Mucosa of rectum (tissue), 2 donors: ENCODE results near the gene OR2V1.
A peak's percentile ranks its signal among the peaks of the same experiment; 100 is the strongest.
"Not testable (repeated sequence)": the region's sequence is repeated elsewhere in the genome, so short reads cannot be mapped to it uniquely, and the experiment has no call there.

Experiments used
- H3K27ac ChIP-seq, 2 donors: one replicate each; pipeline ENCODE4 v1.7.0; 2013; ENCODE audit warnings: inconsistent platforms in 2 of 2, low read depth in 2 of 2, low read length in 2 of 2
- H3K27me3 ChIP-seq, 2 donors: one replicate each; pipeline ENCODE4 v1.7.0; 2013; ENCODE audit warnings: low read length in 2 of 2; ENCODE audit not compliant: control insufficient read depth in 2 of 2, insufficient read depth in 2 of 2
- H3K36me3 ChIP-seq, 2 donors: one replicate each; pipeline ENCODE4 v1.7.0; 2013; ENCODE audit warnings: low read length in 2 of 2; ENCODE audit not compliant: control insufficient read depth in 2 of 2, insufficient read depth in 2 of 2
- H3K4me1 ChIP-seq, 2 donors: one replicate each; pipeline ENCODE4 v1.7.0; 2013; ENCODE audit warnings: low read length in 2 of 2, mild to moderate bottlenecking in 1 of 2; ENCODE audit not compliant: control insufficient read depth in 2 of 2, insufficient read depth in 2 of 2
- H3K4me3 ChIP-seq, 2 donors: one replicate each; pipeline ENCODE4 v1.7.0; 2013; ENCODE audit warnings: low read length in 2 of 2
- H3K9ac ChIP-seq, 2 donors: one replicate each; pipeline ENCODE4 v1.7.0; 2013; ENCODE audit warnings: low read length in 2 of 2, low read depth in 1 of 2, mild to moderate bottlenecking in 1 of 2
- H3K9me3 ChIP-seq, 2 donors: one replicate each; pipeline ENCODE4 v1.7.0; 2013; ENCODE audit warnings: low read length in 2 of 2; ENCODE audit not compliant: control insufficient read depth in 2 of 2
- donor health status: healthy.
- donor health status: Normal muscosa, but diverticular disease.

Gene OR2V1, protein sequence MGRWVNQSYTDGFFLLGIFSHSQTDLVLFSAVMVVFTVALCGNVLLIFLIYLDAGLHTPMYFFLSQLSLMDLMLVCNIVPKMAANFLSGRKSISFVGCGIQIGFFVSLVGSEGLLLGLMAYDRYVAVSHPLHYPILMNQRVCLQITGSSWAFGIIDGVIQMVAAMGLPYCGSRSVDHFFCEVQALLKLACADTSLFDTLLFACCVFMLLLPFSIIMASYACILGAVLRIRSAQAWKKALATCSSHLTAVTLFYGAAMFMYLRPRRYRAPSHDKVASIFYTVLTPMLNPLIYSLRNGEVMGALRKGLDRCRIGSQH

DNA sequence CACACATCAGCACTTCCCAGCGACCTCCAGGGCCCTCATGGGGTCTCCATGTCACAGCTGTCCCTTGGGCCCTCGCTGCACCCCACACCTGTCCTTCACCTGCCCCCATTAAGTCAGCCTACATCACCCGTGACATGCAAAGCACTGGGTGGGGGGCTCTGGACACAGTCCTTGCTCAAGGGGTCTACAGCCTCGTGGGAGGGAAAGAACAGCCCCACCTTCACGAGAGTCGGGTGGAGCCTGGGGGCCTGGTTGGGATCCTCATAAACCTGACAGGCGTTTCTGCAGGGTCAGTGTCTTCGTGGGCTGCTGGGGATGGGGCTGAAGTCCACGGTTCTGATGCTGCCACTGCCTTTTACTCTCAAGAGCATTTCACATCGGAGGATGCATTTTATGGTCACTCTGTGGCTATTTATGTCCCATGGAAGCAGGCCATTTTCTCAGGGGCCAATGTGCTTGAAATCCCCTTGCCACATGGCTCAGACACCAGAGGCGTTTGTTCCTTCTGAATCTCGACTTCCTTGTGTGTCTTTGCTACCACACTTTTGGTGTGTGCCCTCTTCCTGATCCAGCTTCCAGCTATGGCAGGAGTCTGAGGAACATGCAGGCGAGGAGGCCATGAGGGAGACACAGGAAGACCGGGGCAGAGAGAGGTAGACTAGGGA lies at the start of gene OR2V1:
OR2V1 (minus strand) TSS at position 338 of the 665 bp plus-strand sequence. CDS start 5,865 bp downstream, outside the sequence.
- no peaks in the 10 kb centered on the region for H3K36me3 ChIP-seq
- H3K9me3 ChIP-seq, result no peaks in the 10 kb centered on the region
- no peaks in the 10 kb centered on the region for H3K4me1 ChIP-seq
- H3K9ac ChIP-seq, result no peak within 1 kb of the TSS
- no peak within 1 kb of the TSS for H3K27ac ChIP-seq
- peaks cover 6 to 11% of the 10 kb centered on the region in 2 donors for H3K27me3 ChIP-seq
- no peak within 1 kb of the TSS for H3K4me3 ChIP-seq

GRCh38 chr5:181177559-181177958 lies 46.6 kb upstream of the OR2V1 start:
- H3K9me3 ChIP-seq, H3K9ac ChIP-seq, H3K4me1 ChIP-seq, H3K27ac ChIP-seq, H3K36me3 ChIP-seq, H3K4me3 ChIP-seq: not testable (repeated sequence)
- H3K27me3 ChIP-seq, result peaks cover 3 to 15% of the 10 kb centered on the region in 2 donors

DNA sequence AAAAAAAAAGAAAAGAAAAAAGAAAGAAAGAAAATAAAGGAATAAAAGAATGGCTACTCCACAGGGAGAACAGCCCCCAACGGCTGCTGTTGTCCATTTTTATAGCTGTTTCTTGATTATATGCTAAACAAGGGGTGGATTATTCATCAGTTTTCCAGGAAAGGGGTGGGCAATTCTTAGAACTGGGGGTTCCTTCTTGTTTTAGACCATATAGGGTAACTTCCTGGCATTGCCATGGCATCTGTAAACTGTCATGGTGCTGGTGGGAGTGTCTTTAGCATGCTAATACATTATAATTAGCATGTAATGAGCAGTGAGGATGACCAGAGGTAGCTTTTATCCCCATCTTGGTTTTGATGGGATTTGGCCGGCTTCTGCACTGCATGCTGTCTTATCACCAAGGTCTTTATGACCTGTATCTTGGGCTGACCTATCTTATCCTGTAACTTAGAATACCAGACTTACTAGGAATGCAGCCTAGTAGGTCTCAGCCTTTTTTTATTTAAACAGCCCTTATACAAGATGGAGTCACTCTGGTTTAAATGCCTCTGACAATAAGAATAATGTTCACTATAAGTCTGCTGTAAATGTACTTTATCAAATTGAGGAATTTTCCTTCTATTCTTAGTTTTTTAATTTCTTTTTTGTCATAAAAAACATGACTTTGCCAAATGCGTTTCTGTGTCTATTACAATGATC lies 45.4 kb upstream of the OR2V1 start:
- H3K4me3 ChIP-seq, result no peak overlapping the region
- H3K9ac ChIP-seq, result no peak overlapping the region
- no peaks in the 10 kb centered on the region for H3K36me3 ChIP-seq
- H3K9me3 ChIP-seq, result no peaks in the 10 kb centered on the region
- no peak overlapping the region for H3K27ac ChIP-seq
- H3K4me1 ChIP-seq, result peaks cover 0 to 3% of the 10 kb centered on the region in 2 donors
- H3K27me3 ChIP-seq, result peaks cover 11 to 24% of the 10 kb centered on the region in 2 donors

DNA sequence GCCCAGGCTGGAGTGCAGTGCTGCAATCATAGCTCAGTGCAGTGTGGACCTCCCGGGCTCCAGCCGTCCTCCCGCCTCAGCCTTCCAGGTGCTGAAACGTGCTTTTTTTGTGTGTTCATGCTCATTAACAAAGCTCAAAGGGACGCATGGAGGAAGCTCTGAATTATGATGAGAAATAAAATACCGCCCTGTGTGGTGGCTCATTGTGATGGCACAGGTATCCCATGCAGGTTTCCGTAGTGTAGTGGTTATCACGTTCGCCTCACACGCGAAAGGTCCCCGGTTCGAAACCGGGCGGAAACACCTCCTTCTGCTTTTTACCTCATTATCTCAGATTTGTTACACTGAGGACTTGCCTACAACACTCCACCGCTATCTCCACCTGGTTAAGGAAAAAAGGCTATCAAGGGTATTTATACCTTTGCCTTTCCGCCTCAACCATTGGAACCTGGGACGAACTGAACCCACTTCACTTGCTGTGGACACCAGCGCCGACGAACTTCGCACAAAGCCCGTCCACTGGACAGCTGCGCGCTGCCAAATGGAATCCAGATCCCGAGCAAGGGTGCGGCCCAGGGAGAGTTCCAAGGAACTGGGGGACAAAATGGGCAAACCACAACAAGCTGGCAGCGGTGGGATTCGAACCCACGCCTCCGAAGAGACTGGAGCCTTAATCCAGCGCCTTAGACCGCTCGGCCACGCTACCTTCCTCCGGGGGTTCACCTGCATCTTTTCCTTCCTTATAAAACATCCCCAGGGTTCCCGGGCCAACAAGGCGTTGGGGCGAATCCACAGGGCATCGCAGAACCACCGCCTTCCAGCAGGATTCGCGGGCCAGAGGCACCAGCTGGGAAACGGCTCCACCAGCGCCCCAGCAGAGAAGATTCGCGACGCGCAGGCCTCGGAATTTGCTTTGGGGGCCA lies 42.7 kb upstream of the OR2V1 start:
- Histone ChIP-seq H3K27me3 (peaks cover 35 to 49% of the 10 kb centered on the region in 2 donors), H3K9ac (no peak overlapping the region), H3K27ac (no peak overlapping the region), H3K4me3 (peak overlapping the region in 1 of 2 donors; percentile 4), H3K36me3 (no peaks in the 10 kb centered on the region), H3K4me1 (peaks cover 3 to 6% of the 10 kb centered on the region in 2 donors), H3K9me3 (no peaks in the 10 kb centered on the region)

GRCh38 chr5:181173027-181173419 lies 42.1 kb upstream of the OR2V1 start:
- Histone ChIP-seq H3K4me1 (peaks cover 3 to 6% of the 10 kb centered on the region in 2 donors), H3K27me3 (peaks cover 42 to 55% of the 10 kb centered on the region in 2 donors), H3K36me3 (no peaks in the 10 kb centered on the region), H3K4me3 (peak overlapping the region in 1 of 2 donors; percentile 4), H3K27ac (no peak overlapping the region), H3K9me3 (no peaks in the 10 kb centered on the region), H3K9ac (no peak overlapping the region)

GRCh38 chr5:181171782-181172181 lies 40.8 kb upstream of the OR2V1 start:
- Histone ChIP-seq H3K9ac (no peak overlapping the region), H3K27me3 (peaks cover 52 to 64% of the 10 kb centered on the region in 2 donors), H3K9me3 (no peaks in the 10 kb centered on the region), H3K36me3 (no peaks in the 10 kb centered on the region), H3K4me3 (no peak overlapping the region), H3K27ac (no peak overlapping the region), H3K4me1 (peaks cover 3 to 6% of the 10 kb centered on the region in 2 donors)

DNA sequence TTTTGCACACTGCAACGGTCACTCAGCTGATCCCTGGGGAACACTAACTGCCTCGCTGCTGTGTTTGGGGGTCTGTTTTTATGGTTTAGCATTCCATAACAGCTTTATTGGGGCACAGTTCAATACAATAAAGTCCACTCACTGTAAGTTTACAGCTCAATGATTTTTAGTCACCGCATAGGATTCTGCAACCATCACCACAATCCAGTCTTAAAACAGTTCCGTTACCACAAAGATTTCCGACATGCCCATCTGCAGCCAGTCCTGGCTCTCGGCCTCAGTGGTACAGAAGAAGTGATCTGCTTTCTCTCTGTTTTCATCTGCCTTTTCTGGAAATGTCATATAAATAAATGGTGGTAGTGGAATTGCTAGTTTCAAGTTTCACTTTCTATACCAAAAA lies 40.0 kb upstream of the OR2V1 start:
- Histone ChIP-seq H3K9me3 (no peaks in the 10 kb centered on the region), H3K4me3 (no peak overlapping the region), H3K27ac (no peak overlapping the region), H3K36me3 (no peaks in the 10 kb centered on the region), H3K27me3 (peaks cover 54 to 62% of the 10 kb centered on the region in 2 donors), H3K9ac (no peak overlapping the region), H3K4me1 (peaks cover 3 to 6% of the 10 kb centered on the region in 2 donors)

DNA sequence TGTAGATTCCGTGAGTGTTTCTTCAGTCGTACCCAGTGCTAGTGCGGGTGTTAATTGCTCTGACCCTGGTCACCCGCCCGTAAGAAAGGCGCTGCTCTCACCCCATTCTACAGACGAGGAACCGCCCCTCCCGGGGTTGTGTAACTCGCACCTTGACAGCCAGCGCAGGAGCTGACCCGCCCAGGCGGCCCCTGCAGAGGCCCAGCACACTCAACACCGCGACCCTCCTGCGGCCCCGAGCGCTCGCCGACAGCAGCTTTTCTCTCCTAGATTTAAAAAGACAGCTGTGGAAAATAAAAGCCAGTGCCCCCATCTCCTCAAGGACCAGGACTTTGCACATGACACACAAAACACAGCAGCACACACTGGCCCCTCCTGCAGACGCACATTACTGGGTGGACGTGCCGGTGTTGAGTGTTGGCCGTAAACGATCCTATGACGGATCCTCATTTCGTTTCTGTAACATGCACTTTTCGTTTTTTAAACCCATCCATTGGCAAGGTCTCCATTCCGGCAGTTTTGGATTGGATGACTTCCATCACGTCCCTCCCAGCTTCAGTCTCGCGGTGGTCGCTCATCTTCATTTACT lies 39.4 kb upstream of the OR2V1 start:
- H3K36me3 ChIP-seq, result no peaks in the 10 kb centered on the region
- peaks cover 3 to 6% of the 10 kb centered on the region in 2 donors for H3K4me1 ChIP-seq
- peaks cover 54 to 62% of the 10 kb centered on the region in 2 donors for H3K27me3 ChIP-seq
- H3K27ac ChIP-seq, result no peak overlapping the region
- H3K9ac ChIP-seq, result no peak overlapping the region
- no peak overlapping the region for H3K4me3 ChIP-seq
- H3K9me3 ChIP-seq, result no peaks in the 10 kb centered on the region

GRCh38 chr5:181169459-181170236 lies 38.7 kb upstream of the OR2V1 start:
- peaks cover 54 to 62% of the 10 kb centered on the region in 2 donors for H3K27me3 ChIP-seq
- not testable (repeated sequence) for H3K4me3 ChIP-seq, H3K36me3 ChIP-seq

More at GRCh38 chr5:181169459-181170236, 38.7 kb upstream of the OR2V1 start:
- H3K4me1 ChIP-seq, H3K27ac ChIP-seq, H3K9ac ChIP-seq, H3K9me3 ChIP-seq: not testable (repeated sequence)
